ENCODE measurements around the gene NPIPB2. TPM values are rescaled to one million over a fixed set of nuclear protein-coding genes. Genes with fewer than 3 reads are reported as not detected.

Gene NPIPB2
- total RNA-seq, 1 donor from 2014 or later, result 5.2 TPM

DNA sequence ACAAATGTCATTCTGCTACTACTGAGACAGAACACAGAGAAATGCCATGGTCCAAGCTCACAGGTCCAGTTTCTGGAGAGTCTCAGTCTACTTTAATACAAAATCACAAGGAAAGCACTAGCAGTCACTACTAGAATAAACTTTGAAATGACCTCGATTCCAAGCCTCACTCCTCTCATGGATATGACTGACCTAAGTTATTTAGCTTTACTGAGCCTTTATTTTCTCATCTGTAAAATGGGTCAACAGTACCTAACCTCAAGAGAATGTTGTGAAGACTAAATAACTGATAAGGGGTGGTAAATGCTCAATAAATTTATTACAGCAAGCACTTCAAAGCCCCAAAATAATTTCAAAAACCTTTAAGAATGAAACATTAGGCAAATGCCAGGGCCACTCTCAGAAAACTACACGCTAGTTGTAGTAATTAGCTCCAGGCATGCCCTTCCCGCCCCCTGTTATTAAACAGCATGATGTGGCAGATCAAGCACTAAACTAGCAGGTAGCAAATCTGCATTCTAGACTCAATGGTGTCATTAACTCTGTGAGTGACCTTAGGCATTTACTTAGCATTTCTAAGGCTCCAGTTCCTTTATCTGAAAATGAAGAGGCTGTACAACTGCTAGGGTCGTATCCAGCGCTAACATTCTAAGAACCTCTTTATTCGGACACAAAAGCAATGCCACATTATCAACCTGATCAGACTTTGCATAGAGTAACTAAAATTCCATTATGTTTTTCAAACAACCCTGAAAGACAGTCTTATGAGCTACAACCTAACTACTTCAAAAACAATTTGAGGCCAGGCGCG is 34.5 kb downstream of the NPIPB2 start:
- ATAC-seq (no peak), DNase-seq (ENCODE audit: low spot score) (no peak)

DNA sequence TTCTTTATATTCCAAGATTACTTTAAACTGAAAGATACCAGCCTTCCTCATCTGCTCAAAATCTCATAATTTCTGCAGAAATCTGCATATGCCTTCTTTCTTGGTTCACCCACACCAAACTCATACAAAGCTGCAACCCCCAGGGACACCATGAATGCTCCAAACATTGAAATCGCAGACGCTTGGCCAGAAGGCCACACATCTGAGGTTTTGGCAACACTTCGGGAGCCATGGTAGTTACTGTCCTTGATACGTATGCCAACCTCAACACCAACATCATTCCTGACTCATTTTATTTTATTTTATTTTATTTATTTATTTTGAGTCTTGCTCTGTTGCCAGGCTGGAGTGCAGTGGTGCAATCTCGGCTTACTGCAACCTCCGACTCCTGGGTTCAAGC is 37.9 kb downstream of the NPIPB2 start:
- DNase-seq (ENCODE audit: low spot score) (no peak), ATAC-seq (no peak)

- ATAC-seq, result no peak
Measured at GRCh38 chr16:11901091-11901490, 40.8 kb downstream of the NPIPB2 start.

GRCh38 chr16:11896486-11897176 is 45.2 kb downstream of the NPIPB2 start:
- DNase-seq (ENCODE audit: low spot score) (no peak), ATAC-seq (no peak)

More at GRCh38 chr16:11901091-11901490, 40.8 kb downstream of the NPIPB2 start:
- no peak for DNase-seq (ENCODE audit: low spot score)

DNA sequence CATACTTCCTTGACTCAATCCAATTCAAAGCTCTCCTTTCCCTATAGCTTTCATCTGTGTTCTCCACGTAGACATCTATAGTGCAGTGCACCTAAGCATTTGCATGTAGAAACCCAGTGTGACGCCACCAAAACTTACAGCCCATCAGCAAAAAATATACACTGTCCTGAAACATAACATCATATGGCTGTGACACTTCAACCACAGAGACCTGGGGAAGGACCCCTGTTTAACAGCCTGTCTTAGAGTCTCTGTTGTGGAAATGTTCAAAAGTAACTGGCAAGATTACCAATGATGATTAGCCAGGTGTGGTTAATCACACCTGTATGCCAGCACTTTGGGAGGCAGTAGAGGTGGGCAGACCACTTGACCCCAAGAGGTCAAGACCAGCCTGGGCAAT is 48.3 kb downstream of the NPIPB2 start:
- no peak for DNase-seq (ENCODE audit: low spot score)
- ATAC-seq, result no peak

DNA sequence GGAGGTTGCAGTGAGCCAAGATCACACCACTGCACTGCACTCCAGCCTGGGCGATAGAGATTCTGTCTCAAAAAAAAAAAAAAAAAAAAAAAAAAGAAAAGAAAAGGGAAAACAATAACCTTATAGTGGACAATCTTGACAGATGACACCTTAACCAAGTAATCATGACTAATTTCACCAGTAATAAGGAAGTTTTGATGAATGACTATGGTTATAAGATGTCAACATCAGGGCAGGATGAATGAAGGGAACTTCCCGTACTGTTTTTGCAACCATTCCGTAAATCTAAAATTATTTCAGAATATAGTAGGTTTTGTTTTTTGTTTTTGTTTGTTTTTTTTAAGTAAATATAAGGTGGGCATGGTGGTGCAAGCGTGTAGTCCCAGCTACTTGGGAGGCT is 49.1 kb downstream of the NPIPB2 start:
- no peak for ATAC-seq
- DNase-seq (ENCODE audit: low spot score), result no peak

- no peak for DNase-seq (ENCODE audit: low spot score)
- ATAC-seq, result no peak
Measured at GRCh38 chr16:11890231-11890965, 51.4 kb downstream of the NPIPB2 start.

- DNase-seq (ENCODE audit: low spot score) (no peak), ATAC-seq (no peak)
Measured at GRCh38 chr16:11886881-11887280, 55.0 kb downstream of the NPIPB2 start.

GRCh38 chr16:11884035-11884434 is 57.8 kb downstream of the NPIPB2 start:
- no peak for ATAC-seq
- no peak for DNase-seq (ENCODE audit: low spot score)

GRCh38 chr16:11880007-11880406 is 61.8 kb downstream of the NPIPB2 start:
- ATAC-seq, result no peak
- DNase-seq (ENCODE audit: low spot score), result no peak

- DNase-seq (ENCODE audit: low spot score) (no peak), ATAC-seq (no peak)
Measured at GRCh38 chr16:11877374-11877773, 64.5 kb downstream of the NPIPB2 start.

Other genes with a start within 250 kb of the NPIPB2 start
- gene TXNDC11, start 199.2 kb downstream of the NPIPB2 start, total RNA-seq, result 49.1 TPM
- 20.5 TPM for gene ZC3H7A, start 144.8 kb downstream of the NPIPB2 start, total RNA-seq
- 43.0 TPM for gene RSL1D1, start 90.5 kb downstream of the NPIPB2 start, total RNA-seq
- gene GSPT1, start 26.1 kb downstream of the NPIPB2 start, total RNA-seq, result 47.0 TPM
- gene TNFRSF17, start 23.2 kb upstream of the NPIPB2 start, total RNA-seq, result 0.55 TPM
- gene SNX29, start 34.7 kb upstream of the NPIPB2 start, total RNA-seq, result 9.9 TPM